Trophoblast cell (in vitro differentiated cells and primary cell): ENCODE results near the gene PCDHGB7.
A peak's percentile ranks its signal among the peaks of the same experiment; 100 is the strongest.
"Not testable (repeated sequence)": the region's sequence is repeated elsewhere in the genome, so short reads cannot be mapped to it uniquely, and the experiment has no call there.

Experiments
- DNase-seq, 2 donors: peaks; one replicate each; pipeline ENCODE4 v3.0.0-alpha.2; 2016
- H2AFZ ChIP-seq: 2 replicates; pipeline ENCODE4 v1.6.1; 2013; ENCODE audit warnings: low read length, moderate library complexity, mild to moderate bottlenecking; ENCODE audit not compliant: insufficient read depth, poor library complexity
- H2AK5ac ChIP-seq: 2 replicates; pipeline ENCODE4 v1.6.1; 2013; ENCODE audit warnings: mild to moderate bottlenecking, low read length
- H2BK120ac ChIP-seq: 2 replicates; pipeline ENCODE4 v1.6.1; 2013; ENCODE audit warnings: low read length, mild to moderate bottlenecking, moderate library complexity; ENCODE audit not compliant: insufficient read depth, poor library complexity
- H2BK12ac ChIP-seq: 2 replicates; pipeline ENCODE4 v1.6.1; 2013; ENCODE audit warnings: mild to moderate bottlenecking, low read length, moderate library complexity
- H2BK5ac ChIP-seq: 2 replicates; pipeline ENCODE4 v1.6.1; 2013; ENCODE audit warnings: low read length, low read depth, moderate library complexity, mild to moderate bottlenecking; ENCODE audit not compliant: poor library complexity
- H3K14ac ChIP-seq: 2 replicates; pipeline ENCODE4 v1.6.1; 2013; ENCODE audit warnings: mild to moderate bottlenecking, low read length
- H3K18ac ChIP-seq: 2 replicates; pipeline ENCODE4 v1.6.1; 2013; ENCODE audit warnings: mild to moderate bottlenecking, low read length
- H3K23ac ChIP-seq: 2 replicates; pipeline ENCODE4 v1.6.1; 2013; ENCODE audit warnings: low read length
- H3K27ac ChIP-seq: 2 replicates; pipeline ENCODE4 v1.5.1; 2013; ENCODE audit warnings: low read depth, mild to moderate bottlenecking, inconsistent platforms, low read length, moderate library complexity
- H3K27me3 ChIP-seq: 2 replicates; pipeline ENCODE4 v1.6.1; 2013; ENCODE audit warnings: inconsistent platforms, mild to moderate bottlenecking, low read length, moderate library complexity; ENCODE audit not compliant: insufficient read depth
- H3K36me3 ChIP-seq, 2 experiments: 1 replicate in 1 of 2; 2 replicates in 1 of 2; pipeline ENCODE4 v1.6.1; 2013; ENCODE audit warnings: low read length in 2 of 2, mild to moderate bottlenecking in 2 of 2, moderate library complexity in 1 of 2; ENCODE audit not compliant: insufficient read depth in 2 of 2, control insufficient read depth in 1 of 2
- H3K4ac ChIP-seq: 2 replicates; pipeline ENCODE4 v1.6.1; 2013; ENCODE audit warnings: low read depth, mild to moderate bottlenecking, low read length, moderate library complexity
- H3K4me1 ChIP-seq, 2 experiments: 1 replicate in 1 of 2; 2 replicates in 1 of 2; pipeline ENCODE4 v1.6.1; 2013; ENCODE audit warnings: low read length in 2 of 2, mild to moderate bottlenecking in 2 of 2, moderate library complexity in 1 of 2; ENCODE audit not compliant: insufficient read depth in 2 of 2, control insufficient read depth in 1 of 2
- H3K4me2 ChIP-seq: 2 replicates; pipeline ENCODE4 v1.6.1; 2013; ENCODE audit warnings: inconsistent platforms, mild to moderate bottlenecking, low read length, moderate library complexity
- H3K4me3 ChIP-seq: 2 replicates; pipeline ENCODE4 v1.5.1; 2013; ENCODE audit warnings: mild to moderate bottlenecking, low read depth, low read length, inconsistent platforms
- H3K79me1 ChIP-seq: one replicate; pipeline ENCODE4 v1.6.1; 2013; ENCODE audit warnings: low read length
- H3K79me2 ChIP-seq: 2 replicates; pipeline ENCODE4 v1.6.1; 2013; ENCODE audit warnings: low read length, mild to moderate bottlenecking; ENCODE audit not compliant: control insufficient read depth, insufficient read depth, poor library complexity
- H3K9ac ChIP-seq: 2 replicates; pipeline ENCODE4 v1.6.1; 2013; ENCODE audit warnings: mild to moderate bottlenecking, low read length
- H3K9me3 ChIP-seq: 2 replicates; pipeline ENCODE4 v1.6.1; 2013; ENCODE audit warnings: low read depth, mild to moderate bottlenecking, control low read depth, inconsistent platforms, low read length; ENCODE audit not compliant: insufficient read depth
- H4K12ac ChIP-seq: 2 replicates; pipeline ENCODE4 v1.6.1; 2013; ENCODE audit warnings: low read depth, mild to moderate bottlenecking, low read length, moderate library complexity
- H4K8ac ChIP-seq: 2 replicates; pipeline ENCODE4 v1.6.1; 2013; ENCODE audit warnings: low read depth, mild to moderate bottlenecking, low read length, moderate library complexity
- H4K91ac ChIP-seq: one replicate; pipeline ENCODE4 v1.6.1; 2013; ENCODE audit warnings: low read depth, mild to moderate bottlenecking, low read length, moderate library complexity
- WGBS: extraction: QIAGEN DNeasy Blood & Tissue Kit; methylation state at CpG from one replicate; pipeline ENCODE4 v1.1.7; 2013; ENCODE audit warnings: missing lambda C conversion rate; ENCODE audit not compliant: insufficient read length, insufficient coverage; ENCODE audit errors: extremely low coverage; 5-methylcytosine and 5-hydroxymethylcytosine counted together

PCDHGB7 gene

GRCh38 chr5:141397756-141398551, 19.5 kb upstream of the PCDHGB7 start, which contains the start of gene PCDHGB5:
Gene PCDHGB5 (plus strand): TSS chr5:141397947. CDS start chr5:141398128, 181 bp downstream.
- Histone ChIP-seq H3K9me3 (peaks cover 32% of the 10 kb centered on the region), H3K36me3 (peaks cover 10 to 22% of the 10 kb centered on the region in 2 experiments)
- H2BK12ac ChIP-seq, H3K18ac ChIP-seq, H3K4me2 ChIP-seq, H3K9ac ChIP-seq, H2BK120ac ChIP-seq, H3K27me3 ChIP-seq, H3K4me1 ChIP-seq, H3K14ac ChIP-seq, H3K79me1 ChIP-seq, H4K12ac ChIP-seq, H3K4ac ChIP-seq, H3K79me2 ChIP-seq, H4K8ac ChIP-seq, H3K23ac ChIP-seq, H3K27ac ChIP-seq, H3K4me3 ChIP-seq, H2AFZ ChIP-seq, H2BK5ac ChIP-seq, H2AK5ac ChIP-seq, H4K91ac ChIP-seq: not testable (repeated sequence)
- peak in 1 of 2 donors; percentile 57 for DNase-seq
- no CpG with 5 or more reads among the region's 43 CpGs for WGBS

GRCh38 chr5:141398608-141399007, 18.9 kb upstream of the PCDHGB7 start:
- Histone ChIP-seq H2BK120ac (no peak overlapping the region), H3K4ac (no peak overlapping the region), H4K91ac (no peak overlapping the region), H4K12ac (no peak overlapping the region), H3K14ac (no peak overlapping the region), H2AK5ac (no peak overlapping the region), H3K36me3 (peaks cover 6 to 17% of the 10 kb centered on the region in 2 experiments), H3K4me1 (no peaks in the 10 kb centered on the region), H3K79me2 (no peaks in the 10 kb centered on the region), H3K23ac (no peak overlapping the region), H3K4me3 (no peak overlapping the region), H3K18ac (no peak overlapping the region), H2AFZ (no peak overlapping the region), H3K27me3 (no peaks in the 10 kb centered on the region), H3K9me3 (peaks cover 34% of the 10 kb centered on the region), H4K8ac (no peak overlapping the region), H3K9ac (no peak overlapping the region), H3K27ac (no peak overlapping the region), H3K79me1 (no peaks in the 10 kb centered on the region), H3K4me2 (no peak overlapping the region), H2BK5ac (no peak overlapping the region), H2BK12ac (no peak overlapping the region)
- WGBS = no CpG with 5 or more reads among the region's 15 CpGs
- no peak for DNase-seq

- no peak overlapping the region for H3K4ac ChIP-seq
- H2AFZ ChIP-seq = no peak overlapping the region
- peaks cover 3 to 15% of the 10 kb centered on the region in 2 experiments for H3K36me3 ChIP-seq
- peaks cover 30% of the 10 kb centered on the region for H3K9me3 ChIP-seq
- H2BK120ac ChIP-seq = no peak overlapping the region
- H3K27me3 ChIP-seq = no peaks in the 10 kb centered on the region
- H2AK5ac ChIP-seq = no peak overlapping the region
- H3K79me1 ChIP-seq = no peaks in the 10 kb centered on the region
- no peak overlapping the region for H2BK12ac ChIP-seq
- H4K8ac ChIP-seq = no peak overlapping the region
- no peak overlapping the region for H3K9ac ChIP-seq
- no peak for DNase-seq
- no peak overlapping the region for H3K23ac ChIP-seq
- no peak overlapping the region for H3K4me3 ChIP-seq
- no peaks in the 10 kb centered on the region for H3K79me2 ChIP-seq
- no CpG with 5 or more reads among the region's 61 CpGs for WGBS
- no peak overlapping the region for H3K14ac ChIP-seq
- no peak overlapping the region for H3K27ac ChIP-seq
- H3K4me2 ChIP-seq = no peak overlapping the region
- H4K12ac ChIP-seq = no peak overlapping the region
- H3K4me1 ChIP-seq = no peaks in the 10 kb centered on the region
- H4K91ac ChIP-seq = no peak overlapping the region
- no peak overlapping the region for H2BK5ac ChIP-seq
- H3K18ac ChIP-seq = no peak overlapping the region
Observed at GRCh38 chr5:141399555-141400258, 17.8 kb upstream of the PCDHGB7 start.

GRCh38 chr5:141402553-141403243, 14.8 kb upstream of the PCDHGB7 start, which contains the start of gene PCDHGA9:
Gene PCDHGA9 (plus strand): TSS chr5:141402778. CDS start chr5:141402953, 175 bp downstream.
- peak within 1 kb of the TSS; percentile 40 for H3K9ac ChIP-seq
- no peak within 1 kb of the TSS for H4K8ac ChIP-seq
- H2AFZ ChIP-seq = no peak within 1 kb of the TSS
- peaks cover 31% of the 10 kb centered on the region for H3K9me3 ChIP-seq
- no peak within 1 kb of the TSS for H2BK5ac ChIP-seq
- no peak within 1 kb of the TSS for H3K4ac ChIP-seq
- no peaks in the 10 kb centered on the region for H3K4me1 ChIP-seq
- H3K79me2 ChIP-seq = no peaks in the 10 kb centered on the region
- no peak within 1 kb of the TSS for H3K27ac ChIP-seq
- no peak within 1 kb of the TSS for H2BK12ac ChIP-seq
- no peak within 1 kb of the TSS for H3K14ac ChIP-seq
- no peak within 1 kb of the TSS for H3K23ac ChIP-seq
- no peaks in the 10 kb centered on the region for H3K27me3 ChIP-seq
- H4K91ac ChIP-seq = no peak within 1 kb of the TSS
- H3K4me3 ChIP-seq = no peak within 1 kb of the TSS
- no CpG with 5 or more reads among the region's 27 CpGs for WGBS
- H3K79me1 ChIP-seq = no peaks in the 10 kb centered on the region
- no peak within 1 kb of the TSS for H4K12ac ChIP-seq
- H2BK120ac ChIP-seq = no peak within 1 kb of the TSS
- no peak within 1 kb of the TSS for H3K4me2 ChIP-seq
- peak in 1 of 2 donors; percentile 25 for DNase-seq
- peaks cover 3 to 13% of the 10 kb centered on the region in 2 experiments for H3K36me3 ChIP-seq
- no peak within 1 kb of the TSS for H2AK5ac ChIP-seq
- no peak within 1 kb of the TSS for H3K18ac ChIP-seq
